Natural killer cell (primary cell): ENCODE results near the gene HOXD4. TPM values are rescaled to one million over a fixed set of nuclear protein-coding genes. Genes with fewer than 3 reads are reported as not detected.

ENCODE experiments used
- ATAC-seq, 3 donors: fragments of 150-1000 bp in 2 of 3; fragments of 200-7000 bp in 1 of 3; cut with Tn5 transposase; 1 replicate in 1 of 3; 2 replicates in 2 of 3; pipeline ENCODE4 v1.10.0; 2021; ENCODE audit warnings: mild to moderate bottlenecking in 2 of 3, moderate library complexity in 2 of 3
- DNase-seq, 2 donors: peaks; one replicate each; pipeline versions ENCODE4 v3.0.0 to v3.0.0-alpha.2; 2013 to 2021; ENCODE audit warnings: mixed read lengths in 1 of 2
- H3K27ac ChIP-seq: one replicate; pipeline ENCODE4 v1.5.1; 2013; ENCODE audit warnings: mild to moderate bottlenecking, low read length
- H3K27me3 ChIP-seq: one replicate; pipeline ENCODE4 v1.6.1; 2013; ENCODE audit warnings: low read length; ENCODE audit not compliant: control insufficient read depth, insufficient read depth
- H3K36me3 ChIP-seq: one replicate; pipeline ENCODE4 v1.6.1; 2013; ENCODE audit warnings: low read length; ENCODE audit not compliant: control insufficient read depth, insufficient read depth
- H3K4me1 ChIP-seq: one replicate; pipeline ENCODE4 v1.6.1; 2013; ENCODE audit warnings: low read length; ENCODE audit not compliant: control insufficient read depth, insufficient read depth
- H3K4me3 ChIP-seq: one replicate; pipeline ENCODE4 v1.5.1; 2013; ENCODE audit warnings: low read length
- H3K9me3 ChIP-seq: one replicate; pipeline ENCODE4 v1.6.1; 2013; ENCODE audit warnings: low read length; ENCODE audit not compliant: control insufficient read depth, insufficient read depth
- H3K27ac Mint-ChIP-seq, 2 donors: one replicate each; pipeline ENCODE4 v1.8.0; 2022; ENCODE audit warnings: mild to moderate bottlenecking in 2 of 2, mixed read lengths in 2 of 2, moderate library complexity in 1 of 2
- H3K27me3 Mint-ChIP-seq, 2 donors: one replicate each; pipeline ENCODE4 v1.8.0; 2022; ENCODE audit warnings: low read depth in 2 of 2, mixed read lengths in 2 of 2
- H3K36me3 Mint-ChIP-seq: one replicate; pipeline ENCODE4 v1.8.0; 2022; ENCODE audit warnings: mixed read lengths
- H3K4me1 Mint-ChIP-seq, 2 donors: one replicate each; pipeline ENCODE4 v1.8.0; 2022; ENCODE audit warnings: mixed read lengths in 2 of 2
- H3K4me3 Mint-ChIP-seq: one replicate; pipeline ENCODE4 v1.8.0; 2022; ENCODE audit warnings: mild to moderate bottlenecking, moderate library complexity, mixed read lengths
- H3K9me3 Mint-ChIP-seq, 2 donors: one replicate each; pipeline ENCODE4 v1.8.0; 2022; ENCODE audit warnings: mixed read lengths in 2 of 2
- WGBS: methylation state at CpG from one replicate; pipeline ENCODE4 v1.1.7; 2013; ENCODE audit warnings: missing lambda C conversion rate; ENCODE audit not compliant: insufficient coverage; 5-methylcytosine and 5-hydroxymethylcytosine counted together
- intact Hi-C: fragments of 100-400 bp; cut with micrococcal nuclease; formaldehyde crosslinking; loops from one replicate; pipeline ENCODE4 v1.14.2; 2022
- total RNA-seq, 4 donors: library from RNA; stranded (reverse); fragments of 120-200 nt in 1 of 4; gene quantifications; one replicate each; pipeline versions ENCODE4 v1.2.3 to v1.2.4, GENCODE V29; 2013 to 2022
- TF ChIP-seq, protein P1 (sequence below): fragments of 200-600 bp; IDR thresholded peaks from one replicate; pipeline ENCODE4 v1.8.0; 2022; ENCODE audit warnings: antibody characterized with exemption

The HOXD4 gene
- total RNA-seq, 3 donors from 2014 or later (not counting 1 experiment from before 2014, with no cell fraction given) = not detected

GRCh38 chr2:176172007-176172894 lies 20.9 kb downstream of the HOXD4 start:
- TF ChIP-seq, protein P1, sequence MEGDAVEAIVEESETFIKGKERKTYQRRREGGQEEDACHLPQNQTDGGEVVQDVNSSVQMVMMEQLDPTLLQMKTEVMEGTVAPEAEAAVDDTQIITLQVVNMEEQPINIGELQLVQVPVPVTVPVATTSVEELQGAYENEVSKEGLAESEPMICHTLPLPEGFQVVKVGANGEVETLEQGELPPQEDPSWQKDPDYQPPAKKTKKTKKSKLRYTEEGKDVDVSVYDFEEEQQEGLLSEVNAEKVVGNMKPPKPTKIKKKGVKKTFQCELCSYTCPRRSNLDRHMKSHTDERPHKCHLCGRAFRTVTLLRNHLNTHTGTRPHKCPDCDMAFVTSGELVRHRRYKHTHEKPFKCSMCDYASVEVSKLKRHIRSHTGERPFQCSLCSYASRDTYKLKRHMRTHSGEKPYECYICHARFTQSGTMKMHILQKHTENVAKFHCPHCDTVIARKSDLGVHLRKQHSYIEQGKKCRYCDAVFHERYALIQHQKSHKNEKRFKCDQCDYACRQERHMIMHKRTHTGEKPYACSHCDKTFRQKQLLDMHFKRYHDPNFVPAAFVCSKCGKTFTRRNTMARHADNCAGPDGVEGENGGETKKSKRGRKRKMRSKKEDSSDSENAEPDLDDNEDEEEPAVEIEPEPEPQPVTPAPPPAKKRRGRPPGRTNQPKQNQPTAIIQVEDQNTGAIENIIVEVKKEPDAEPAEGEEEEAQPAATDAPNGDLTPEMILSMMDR = no peak
- Histone ChIP-seq H3K27me3 (peaks cover 62% of the 10 kb centered on the region), H3K27ac (no peak overlapping the region), H3K4me1 (no peaks in the 10 kb centered on the region), H3K9me3 (no peaks in the 10 kb centered on the region), H3K4me3 (no peak overlapping the region), H3K36me3 (no peaks in the 10 kb centered on the region)
- no peaks in the 10 kb centered on the region for H3K4me1 Mint-ChIP-seq
- no peak overlapping the region for H3K4me3 Mint-ChIP-seq
- ATAC-seq (no peak), DNase-seq (no peak)
- intact Hi-C loops = no loop called here
- H3K36me3 Mint-ChIP-seq = no peaks in the 10 kb centered on the region
- WGBS = 14% methylated on average over 60 of the region's 60 CpGs
- H3K9me3 Mint-ChIP-seq = no peaks in the 10 kb centered on the region
- H3K27ac Mint-ChIP-seq = no peak overlapping the region
- H3K27me3 Mint-ChIP-seq = peaks cover 66 to 75% of the 10 kb centered on the region in 2 donors

DNA sequence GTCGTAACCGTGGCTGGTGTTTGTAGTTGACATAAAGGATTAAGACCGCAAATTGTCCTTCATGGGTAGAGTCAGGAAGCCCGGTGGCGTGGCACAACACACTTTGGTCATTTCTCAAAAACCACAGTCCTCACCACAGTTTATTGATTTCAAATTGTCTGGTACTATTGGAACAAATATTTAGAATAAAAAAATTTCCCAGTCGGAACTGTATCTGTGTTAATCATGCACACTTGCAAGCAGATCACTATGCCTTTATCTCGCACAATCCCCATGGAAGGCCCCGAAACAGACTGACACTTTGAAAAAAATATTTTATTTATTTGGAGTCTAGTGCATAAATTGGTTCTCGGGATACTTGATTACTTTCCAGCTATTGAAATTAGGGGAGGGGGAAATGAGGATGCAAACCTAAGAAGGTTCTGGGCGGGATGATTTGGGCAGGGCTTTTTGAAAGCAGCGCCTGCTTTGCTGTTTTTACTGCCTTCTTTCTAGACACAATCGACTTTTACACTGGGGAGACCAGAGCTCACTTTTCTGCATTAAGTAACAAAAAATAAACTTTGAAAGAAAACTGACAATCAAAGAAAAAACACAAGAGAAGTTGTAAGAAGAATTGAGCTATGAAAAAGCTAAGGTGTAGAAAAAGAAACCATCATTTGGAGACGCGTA lies 21.7 kb downstream of the HOXD4 start:
- Histone ChIP-seq H3K4me1 (no peaks in the 10 kb centered on the region), H3K4me3 (no peak overlapping the region), H3K9me3 (no peaks in the 10 kb centered on the region), H3K27me3 (peaks cover 63% of the 10 kb centered on the region), H3K36me3 (no peaks in the 10 kb centered on the region), H3K27ac (no peak overlapping the region)
- no peak for ATAC-seq
- WGBS = 26% methylated on average over 12 of the region's 14 CpGs
- TF ChIP-seq, protein P1 = no peak
- H3K4me3 Mint-ChIP-seq = no peak overlapping the region
- DNase-seq = no peak
- H3K4me1 Mint-ChIP-seq = no peaks in the 10 kb centered on the region
- peaks cover 67 to 72% of the 10 kb centered on the region in 2 donors for H3K27me3 Mint-ChIP-seq
- H3K27ac Mint-ChIP-seq = no peak overlapping the region
- intact Hi-C loops = no loop called here
- no peaks in the 10 kb centered on the region for H3K36me3 Mint-ChIP-seq
- no peaks in the 10 kb centered on the region for H3K9me3 Mint-ChIP-seq

DNA sequence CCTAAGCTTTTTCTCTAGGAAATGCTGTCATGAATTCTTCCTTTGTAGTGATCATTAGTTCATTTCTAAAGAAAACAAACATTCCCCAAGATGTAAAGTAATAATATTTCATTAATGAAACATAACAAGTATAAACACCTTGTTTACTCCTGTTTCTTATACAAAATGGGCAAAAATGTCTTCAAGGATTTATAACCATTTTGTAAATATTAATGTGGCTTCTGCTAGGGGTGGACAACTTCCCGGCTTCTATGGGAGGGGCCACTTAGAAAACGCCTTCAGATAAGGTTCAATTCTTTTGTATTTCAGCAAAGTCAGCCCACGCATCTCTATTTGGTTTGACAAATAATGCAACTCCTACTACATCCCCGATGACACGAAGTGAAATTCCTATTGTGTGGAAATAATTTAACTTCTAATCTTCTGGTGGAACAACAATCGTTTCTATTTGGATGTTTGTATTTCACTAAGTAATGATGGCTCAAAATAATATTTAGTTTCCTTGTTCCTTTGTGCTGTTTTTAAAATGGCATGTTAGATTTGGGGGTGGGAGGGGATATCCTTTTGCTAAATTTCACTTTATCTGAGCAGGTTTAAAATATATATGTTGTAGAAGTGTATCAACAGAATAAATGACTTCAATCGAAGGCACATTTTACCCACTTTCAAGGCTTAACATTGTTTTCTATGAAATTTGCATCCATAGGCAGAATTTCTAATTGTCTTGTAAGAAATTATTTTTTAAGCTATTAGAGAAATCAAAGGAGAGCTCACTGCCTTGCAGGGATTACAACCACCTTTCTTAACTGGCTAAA lies 22.4 kb downstream of the HOXD4 start:
- H3K4me1 Mint-ChIP-seq = no peaks in the 10 kb centered on the region
- Histone ChIP-seq H3K27me3 (peaks cover 70% of the 10 kb centered on the region), H3K27ac (no peak overlapping the region), H3K4me1 (no peaks in the 10 kb centered on the region), H3K36me3 (no peaks in the 10 kb centered on the region), H3K4me3 (no peak overlapping the region), H3K9me3 (no peaks in the 10 kb centered on the region)
- ATAC-seq (no peak), DNase-seq (no peak)
- WGBS = 17% methylated on average over 4 of the region's 7 CpGs
- intact Hi-C loops = no loop called here
- H3K4me3 Mint-ChIP-seq = no peak overlapping the region
- H3K9me3 Mint-ChIP-seq = no peaks in the 10 kb centered on the region
- H3K27ac Mint-ChIP-seq = no peak overlapping the region
- H3K36me3 Mint-ChIP-seq = no peaks in the 10 kb centered on the region
- TF ChIP-seq, protein P1 = no peak
- peaks cover 67 to 74% of the 10 kb centered on the region in 2 donors for H3K27me3 Mint-ChIP-seq
